Gastrocnemius medialis (tissue), 4 donors: Measurements from ENCODE around the gene PIRT.

ENCODE experiments used
- POLR2A ChIP-seq, 2 donors: fragments of 450-650 bp; IDR thresholded peaks; one replicate each; pipeline ENCODE4 v1.6.1; 2017; ENCODE audit warnings: antibody characterized with exemption in 2 of 2, mild to moderate bottlenecking in 2 of 2, moderate library complexity in 2 of 2
- TF ChIP-seq, protein P1 (sequence below), 5 experiments: fragments of 450-650 bp in 3 of 5; fragments of 200-600 bp in 2 of 5; sonication (generic) in 2 of 5; IDR thresholded peaks in 4 of 5; conservative IDR thresholded peaks in 1 of 5; 1 replicate in 4 of 5; 2 replicates in 1 of 5; pipeline ENCODE4 v1.5.1; 2016 to 2019; ENCODE audit warnings: antibody characterized with exemption in 5 of 5, mild to moderate bottlenecking in 3 of 5, moderate library complexity in 3 of 5

DNA sequence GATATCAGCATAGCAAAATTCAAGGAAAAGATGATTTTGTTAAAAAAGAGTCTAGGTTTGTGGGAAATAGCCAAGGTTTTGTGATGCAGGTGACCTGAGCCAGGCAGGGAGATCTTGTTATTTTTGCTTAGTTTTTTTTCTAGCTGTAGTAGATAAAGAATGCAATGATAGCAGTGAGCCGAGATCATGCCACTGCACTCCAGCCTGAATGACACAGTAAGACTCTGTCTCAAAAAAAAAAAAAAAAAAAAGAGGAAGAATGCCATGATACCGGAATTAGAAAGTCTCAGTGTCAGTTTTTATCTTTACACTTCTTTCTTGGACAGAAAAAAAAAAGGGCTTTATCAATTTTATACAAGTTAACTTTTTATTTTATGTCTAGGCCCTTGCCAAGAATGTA, 61.5 kb downstream of the PIRT start:
- TF ChIP-seq, protein P1, sequence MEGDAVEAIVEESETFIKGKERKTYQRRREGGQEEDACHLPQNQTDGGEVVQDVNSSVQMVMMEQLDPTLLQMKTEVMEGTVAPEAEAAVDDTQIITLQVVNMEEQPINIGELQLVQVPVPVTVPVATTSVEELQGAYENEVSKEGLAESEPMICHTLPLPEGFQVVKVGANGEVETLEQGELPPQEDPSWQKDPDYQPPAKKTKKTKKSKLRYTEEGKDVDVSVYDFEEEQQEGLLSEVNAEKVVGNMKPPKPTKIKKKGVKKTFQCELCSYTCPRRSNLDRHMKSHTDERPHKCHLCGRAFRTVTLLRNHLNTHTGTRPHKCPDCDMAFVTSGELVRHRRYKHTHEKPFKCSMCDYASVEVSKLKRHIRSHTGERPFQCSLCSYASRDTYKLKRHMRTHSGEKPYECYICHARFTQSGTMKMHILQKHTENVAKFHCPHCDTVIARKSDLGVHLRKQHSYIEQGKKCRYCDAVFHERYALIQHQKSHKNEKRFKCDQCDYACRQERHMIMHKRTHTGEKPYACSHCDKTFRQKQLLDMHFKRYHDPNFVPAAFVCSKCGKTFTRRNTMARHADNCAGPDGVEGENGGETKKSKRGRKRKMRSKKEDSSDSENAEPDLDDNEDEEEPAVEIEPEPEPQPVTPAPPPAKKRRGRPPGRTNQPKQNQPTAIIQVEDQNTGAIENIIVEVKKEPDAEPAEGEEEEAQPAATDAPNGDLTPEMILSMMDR (IDR thresholded peaks at IDR 0.05 in 4 of 5, conservative IDR thresholded peaks at IDR 0.05 in 1 of 5), result no peak
- TF ChIP-seq POLR2A (IDR thresholded peaks at IDR 0.05), result no peak
